ENCODE data around the gene TRMT61A.

Gene TRMT61A

GRCh38 chr14:103517174-103517566 lies 11.8 kb upstream of the TRMT61A start:
- TF ChIP-seq CTCF (IDR thresholded peaks at IDR 0.05; ENCODE audit: low read depth, low read length, missing control alignments): no peak
- Histone ChIP-seq H3K27ac (no peak overlapping the region), H3K4me3 (ENCODE audit: low read depth, low read length) (no peak overlapping the region), H3K27me3 (replicated peaks) (peaks cover 2% of the 10 kb centered on the region), H3K36me3 (replicated peaks) (peaks cover 6% of the 10 kb centered on the region)
- no peak for DNase-seq
- in situ Hi-C loops (cut with HindIII; ENCODE audit: low pct_ligation_motif_present, low sequenced_read_pairs): no loop called here

GRCh38 chr14:103517721-103518421 lies 11.1 kb upstream of the TRMT61A start:
- no peak for DNase-seq
- H3K4me3 ChIP-seq (ENCODE audit: low read depth, low read length): no peak overlapping the region
- TF ChIP-seq CTCF (IDR thresholded peaks at IDR 0.05; ENCODE audit: low read depth, low read length, missing control alignments): no peak
- no peak overlapping the region for H3K27ac ChIP-seq
- H3K36me3 ChIP-seq (replicated peaks): no peaks in the 10 kb centered on the region
- in situ Hi-C loops (cut with HindIII; ENCODE audit: low pct_ligation_motif_present, low sequenced_read_pairs): no loop called here
- peaks cover 6% of the 10 kb centered on the region for H3K27me3 ChIP-seq (replicated peaks)

- peak; percentile 93 for TF ChIP-seq CTCF (IDR thresholded peaks at IDR 0.05; ENCODE audit: low read depth, low read length, missing control alignments)
- no peak for DNase-seq
These were observed 10.5 kb upstream of the TRMT61A start for GRCh38 chr14:103518422-103519042.

GRCh38 chr14:103519043-103519836 lies 9.8 kb upstream of the TRMT61A start:
- no peak overlapping the region for H3K4me3 ChIP-seq (ENCODE audit: low read depth, low read length)
- in situ Hi-C loops (cut with HindIII; ENCODE audit: low pct_ligation_motif_present, low sequenced_read_pairs): no loop called here

More at GRCh38 chr14:103518422-103519042, 10.5 kb upstream of the TRMT61A start:
- in situ Hi-C loops (cut with HindIII; ENCODE audit: low pct_ligation_motif_present, low sequenced_read_pairs): no loop called here
- no peaks in the 10 kb centered on the region for H3K36me3 ChIP-seq (replicated peaks)
- peaks cover 11% of the 10 kb centered on the region for H3K27me3 ChIP-seq (replicated peaks)
- no peak overlapping the region for H3K4me3 ChIP-seq (ENCODE audit: low read depth, low read length)
- no peak overlapping the region for H3K27ac ChIP-seq

GRCh38 chr14:103519837-103520212 lies 9.2 kb upstream of the TRMT61A start:
- Histone ChIP-seq H3K36me3 (replicated peaks) (no peaks in the 10 kb centered on the region), H3K27me3 (replicated peaks) (peaks cover 11% of the 10 kb centered on the region), H3K27ac (no peak overlapping the region), H3K4me3 (ENCODE audit: low read depth, low read length) (no peak overlapping the region)
- DNase-seq: no peak
- no peak for TF ChIP-seq CTCF (IDR thresholded peaks at IDR 0.05; ENCODE audit: low read depth, low read length, missing control alignments)
- in situ Hi-C loops (cut with HindIII; ENCODE audit: low pct_ligation_motif_present, low sequenced_read_pairs): no loop called here

More at GRCh38 chr14:103519043-103519836, 9.8 kb upstream of the TRMT61A start:
- no peak for TF ChIP-seq CTCF (IDR thresholded peaks at IDR 0.05; ENCODE audit: low read depth, low read length, missing control alignments)
- DNase-seq: no peak
- Histone ChIP-seq H3K27me3 (replicated peaks) (peaks cover 11% of the 10 kb centered on the region), H3K36me3 (replicated peaks) (no peaks in the 10 kb centered on the region), H3K27ac (no peak overlapping the region)

Data from brain microvascular endothelial cell (primary cell).